T-helper 2 cell treated with Interferon-gamma antibody and Interleukin-4, amounts not matched to agents 100 ng/mL and 5 ng/mL, for 36 hours (primary cell): Measurements from ENCODE around the gene LCE7A. TPM values are rescaled to one million over a fixed set of nuclear protein-coding genes. Genes with fewer than 3 reads are reported as not detected.

Experiments used
- intact Hi-C: fragments of 100-400 bp; cut with micrococcal nuclease; formaldehyde crosslinking; loops from one replicate; pipeline ENCODE4 v1.15.1; 2023
- total RNA-seq: library from RNA; stranded (reverse); gene quantifications from 2 replicates; pipeline ENCODE4 v1.2.3, GENCODE V29; 2022

LCE7A gene
- total RNA-seq, 1 donor from 2014 or later = not detected

- intact Hi-C loops = no loop called here
Observed at GRCh38 chr1:152879559-152880198, 19.9 kb downstream of the LCE7A start.

DNA sequence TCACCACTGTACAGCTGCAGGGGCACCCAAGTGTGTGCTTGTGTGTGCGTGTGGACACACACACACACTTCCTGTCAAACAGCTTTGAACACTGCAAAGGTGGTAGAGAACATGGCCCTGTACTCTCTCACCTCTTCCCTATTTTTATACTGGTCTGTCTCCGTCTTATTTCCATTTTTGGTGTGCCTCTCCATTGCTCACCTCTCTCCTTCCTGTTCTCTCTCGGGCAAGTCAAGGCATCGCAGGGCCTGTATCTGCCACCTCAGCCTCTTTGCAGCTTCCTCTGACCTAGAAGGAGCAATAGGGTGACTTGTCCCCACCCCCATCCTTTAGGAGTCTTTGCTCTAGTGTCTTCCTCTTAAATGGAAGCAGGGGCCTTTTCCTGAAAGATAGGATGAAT is 20.5 kb downstream of the LCE7A start:
- intact Hi-C loops = no loop called here

- intact Hi-C loops = no loop called here
Observed at GRCh38 chr1:152880907-152881306, 21.1 kb downstream of the LCE7A start.

GRCh38 chr1:152884085-152884484 is 24.3 kb downstream of the LCE7A start:
- intact Hi-C loops = no loop called here

DNA sequence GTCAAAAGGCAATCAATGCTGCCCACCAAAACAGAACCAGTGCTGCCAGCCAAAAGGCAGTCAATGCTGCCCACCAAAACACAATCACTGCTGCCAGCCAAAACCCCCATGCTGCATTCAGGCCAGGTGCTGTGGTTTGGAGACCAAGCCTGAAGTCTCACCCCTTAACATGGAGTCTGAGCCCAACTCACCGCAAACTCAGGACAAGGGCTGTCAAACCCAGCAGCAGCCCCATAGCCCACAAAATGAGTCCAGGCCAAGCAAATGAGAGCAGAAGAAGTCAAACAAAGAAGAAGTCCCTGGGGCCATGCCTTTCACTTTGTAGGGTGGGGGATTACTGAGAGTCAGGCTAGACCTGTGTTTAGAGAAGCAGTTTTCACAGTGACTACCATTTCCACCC is 24.7 kb downstream of the LCE7A start:
- intact Hi-C loops = no loop called here

DNA sequence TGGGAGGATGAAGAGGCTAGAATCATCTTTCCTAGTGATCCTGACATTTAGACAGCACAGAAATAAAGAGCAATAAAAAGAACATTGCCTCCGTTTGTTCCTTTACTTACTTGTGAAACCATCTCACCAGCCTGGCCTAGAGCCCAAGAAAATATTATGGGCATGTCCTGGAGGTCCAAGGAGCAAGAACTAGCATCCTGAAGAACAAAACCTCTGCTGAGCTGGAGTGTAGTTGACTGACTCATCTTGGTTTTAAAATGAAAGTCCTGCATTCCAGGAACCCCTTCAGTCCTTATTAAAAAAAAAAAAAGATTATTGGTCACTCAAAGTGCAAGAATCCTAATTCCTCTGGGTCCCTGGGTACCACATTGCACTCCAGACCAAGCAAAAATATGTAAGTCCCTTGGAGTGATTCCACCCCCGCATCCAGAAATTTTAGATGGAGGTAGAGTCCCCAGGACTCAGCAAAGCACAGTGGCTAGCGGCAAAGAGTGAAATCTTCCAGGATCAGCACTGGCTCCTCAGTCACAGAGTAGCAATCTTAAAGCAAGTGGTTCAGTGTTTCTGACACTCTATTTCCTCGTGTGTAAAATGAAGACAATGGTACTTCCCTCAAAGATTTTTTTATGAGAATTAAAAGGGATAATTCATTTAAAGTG is 25.3 kb downstream of the LCE7A start:
- intact Hi-C loops = no loop called here

- intact Hi-C loops = no loop called here
Observed at GRCh38 chr1:152886085-152886484, 26.3 kb downstream of the LCE7A start.

GRCh38 chr1:152886758-152887409 is 27.1 kb downstream of the LCE7A start:
- intact Hi-C loops = no loop called here

DNA sequence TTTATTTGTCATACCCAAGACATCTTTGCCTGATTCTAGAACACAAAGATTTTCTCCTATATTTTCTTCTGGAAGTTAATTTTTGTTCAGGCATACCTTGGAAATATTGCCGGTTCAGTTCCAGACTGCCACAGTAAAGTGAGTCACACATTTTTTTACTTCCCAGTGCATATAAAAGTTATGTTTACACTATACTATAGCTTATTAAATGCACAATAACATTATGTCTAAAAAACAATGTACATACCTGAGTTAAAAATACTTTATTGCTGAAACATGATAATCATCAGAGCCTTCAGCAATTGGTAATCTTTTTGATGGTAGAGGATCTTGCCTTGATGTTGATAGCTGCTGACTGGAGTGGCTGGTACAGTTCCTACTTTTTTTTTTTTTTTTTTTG is 28.3 kb downstream of the LCE7A start:
- intact Hi-C loops = no loop called here

DNA sequence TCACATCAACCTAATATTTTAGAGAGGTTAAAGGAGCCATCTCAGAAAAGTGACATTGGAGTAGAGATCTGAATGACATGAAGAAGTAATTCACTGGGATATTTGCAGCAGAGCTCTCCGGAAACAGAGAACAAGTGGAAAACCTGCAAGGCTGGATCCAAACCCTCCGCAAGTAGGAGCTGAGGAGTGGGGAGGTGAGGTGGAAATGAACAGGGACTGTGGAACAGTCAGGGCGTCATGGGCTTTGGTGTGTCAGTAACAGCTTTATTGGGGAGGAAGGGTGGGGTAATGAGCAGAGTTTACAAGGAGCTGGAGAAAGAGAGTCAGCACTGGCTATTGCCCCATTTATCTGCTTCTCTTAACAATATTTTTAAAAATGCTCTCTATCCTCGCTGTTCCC is 39.2 kb downstream of the LCE7A start:
- intact Hi-C loops = no loop called here

DNA sequence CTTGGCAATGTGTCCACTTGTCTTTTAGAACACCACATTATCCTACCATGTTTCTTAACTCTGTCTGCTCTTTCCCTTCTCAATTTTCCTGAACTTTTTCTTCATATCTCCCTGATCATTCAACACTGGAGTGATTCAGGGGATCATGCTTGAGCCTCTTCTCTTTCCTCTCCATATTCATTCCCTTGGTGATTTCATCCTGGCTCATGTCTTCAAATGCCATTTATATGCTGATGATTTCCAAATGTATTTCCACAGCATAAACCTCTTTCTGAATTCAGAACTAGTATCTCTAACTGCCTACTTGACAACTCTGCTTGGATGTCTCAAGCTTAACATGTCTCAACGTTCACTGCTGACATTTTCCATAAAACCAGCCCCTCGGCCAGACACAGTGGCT is 40.1 kb downstream of the LCE7A start:
- intact Hi-C loops = no loop called here

DNA sequence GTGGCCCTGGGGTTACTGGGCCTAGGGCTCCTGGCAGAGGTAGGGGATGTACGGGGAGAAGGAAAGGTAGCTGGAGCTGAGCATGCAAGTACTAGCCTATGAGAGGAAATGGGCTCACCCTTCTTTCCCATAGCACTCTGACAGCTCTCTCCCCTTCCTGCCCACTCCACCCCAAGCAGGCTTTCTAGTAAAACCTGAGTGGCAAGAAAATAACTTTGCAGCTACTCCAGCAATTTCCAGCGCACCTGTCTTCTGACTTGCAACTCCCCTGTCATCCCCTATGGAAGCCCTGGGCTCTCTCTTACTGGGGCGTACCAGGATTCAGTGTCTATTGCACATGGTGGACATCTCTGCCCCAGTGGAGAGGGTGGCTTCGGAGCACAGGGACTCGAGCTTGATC is 41.8 kb downstream of the LCE7A start:
- intact Hi-C loops = no loop called here

GRCh38 chr1:152902636-152903035 is 42.8 kb downstream of the LCE7A start:
- intact Hi-C loops = no loop called here

DNA sequence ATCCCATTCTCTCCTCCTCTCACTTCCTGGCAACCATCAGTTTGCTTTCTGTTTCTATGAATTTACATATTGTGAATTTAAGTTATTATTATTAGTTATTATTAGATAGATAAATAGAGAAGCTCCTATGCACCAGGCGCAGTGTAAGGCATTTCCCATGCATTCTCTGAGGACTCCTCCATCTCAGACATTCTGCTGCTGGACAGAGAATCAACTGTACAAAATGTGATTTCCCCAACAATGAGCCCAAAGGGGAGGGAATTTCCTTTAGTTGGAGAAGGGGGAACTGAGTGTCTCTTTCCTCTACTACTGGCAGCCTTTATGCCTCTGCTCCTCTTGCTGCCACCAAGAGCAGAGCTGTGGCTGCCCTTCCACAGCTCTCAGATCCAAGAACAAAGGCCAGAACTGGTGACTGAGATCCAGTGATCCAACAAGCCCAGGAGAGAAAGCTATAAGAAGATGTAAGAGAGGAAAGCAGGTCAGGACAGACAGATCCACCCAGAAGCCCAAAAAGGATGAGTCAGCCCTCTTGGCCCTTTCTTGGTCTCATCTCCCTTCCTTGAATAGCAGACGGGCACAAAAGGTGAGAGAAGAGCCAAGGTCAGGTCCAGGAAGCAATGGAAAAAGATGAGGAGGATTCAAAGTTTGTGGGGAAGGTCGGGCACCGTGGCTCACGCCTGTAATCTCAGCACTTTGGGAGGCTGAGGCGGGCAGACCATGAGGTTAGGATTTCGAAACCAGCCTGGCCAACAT is 45.1 kb downstream of the LCE7A start:
- intact Hi-C loops = no loop called here

- intact Hi-C loops = no loop called here
Observed at GRCh38 chr1:152906023-152906565, 46.3 kb downstream of the LCE7A start.

DNA sequence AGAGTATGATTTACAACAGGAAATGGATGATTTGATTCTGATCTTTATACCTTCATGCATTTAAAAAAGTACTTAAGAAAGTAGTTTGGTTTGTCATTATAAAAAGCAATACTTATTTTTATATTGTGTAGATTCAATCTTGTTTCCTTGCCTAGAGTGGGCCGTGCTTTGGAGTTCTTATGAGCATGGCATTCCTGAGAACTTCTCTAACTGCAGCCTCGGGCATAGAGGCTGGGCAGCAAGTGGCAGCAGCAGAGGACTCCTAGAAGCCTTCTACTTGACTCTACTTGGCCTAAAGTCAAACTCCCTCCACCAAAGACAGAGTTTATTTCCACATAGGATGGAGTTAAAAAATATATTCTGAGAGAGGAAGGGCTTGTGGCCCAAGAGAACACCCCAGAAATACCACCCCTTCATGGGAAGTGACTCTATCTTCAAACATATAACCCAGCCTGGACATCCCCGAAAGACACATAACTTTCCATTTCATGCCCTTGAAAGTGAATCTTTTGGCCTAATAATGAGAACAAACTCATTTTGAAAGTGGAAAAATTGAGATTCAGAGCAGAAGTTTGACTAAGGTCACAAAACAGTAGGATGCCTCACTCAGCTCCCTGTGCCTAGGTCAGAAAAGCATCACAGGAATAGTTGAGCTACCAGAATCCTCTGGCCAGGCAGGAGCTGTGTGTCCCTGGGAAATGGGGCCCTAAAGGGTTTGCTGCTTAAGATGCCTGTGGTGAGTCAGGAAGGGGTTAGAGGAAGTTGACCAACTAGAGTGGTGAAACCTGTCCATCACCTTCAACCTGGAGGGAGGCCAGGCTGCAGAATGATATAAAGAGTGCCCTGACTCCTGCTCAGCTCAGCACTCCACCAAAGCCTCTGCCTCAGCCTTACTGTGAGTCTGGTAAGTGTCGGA is 48.1 kb downstream of the LCE7A start, which contains the start of gene IVL:
TSS of gene IVL (plus strand) at position 861 of the 916 bp plus-strand sequence. CDS start 1,252 bp downstream, outside the sequence.
- intact Hi-C loops = no loop called here

GRCh38 chr1:152909206-152909605 is 49.4 kb downstream of the LCE7A start:
- intact Hi-C loops = no loop called here
